Liver (tissue), 9 donors: Measurements from ENCODE around the gene CALML5. TPM values are rescaled to one million over a fixed set of nuclear protein-coding genes. Genes with fewer than 3 reads are reported as not detected.

Experiments used
- DNase-seq: peaks from one replicate; pipeline ENCODE4 v3.0.0-alpha.2; 2017; ENCODE audit warnings: low spot score
- H3K27ac ChIP-seq, 2 donors: one replicate each; pipeline ENCODE4 v1.7.0; 2013; ENCODE audit warnings: inconsistent platforms in 2 of 2, low read length in 2 of 2, control low read depth in 1 of 2, low read depth in 1 of 2, mild to moderate bottlenecking in 1 of 2
- H3K27me3 ChIP-seq, 4 donors: one replicate each; pipeline versions ENCODE4 v1.6.1 to v1.7.0; 2013; ENCODE audit warnings: low read length in 3 of 4, inconsistent platforms in 1 of 4, mild to moderate bottlenecking in 1 of 4, moderate library complexity in 1 of 4; ENCODE audit not compliant: control insufficient read depth in 4 of 4, insufficient read depth in 4 of 4
- H3K36me3 ChIP-seq, 4 donors: one replicate each; pipeline versions ENCODE4 v1.6.1 to v1.7.0; 2013; ENCODE audit warnings: low read length in 3 of 4, mild to moderate bottlenecking in 3 of 4, low read depth in 1 of 4, moderate library complexity in 1 of 4; ENCODE audit not compliant: control insufficient read depth in 4 of 4, insufficient read depth in 3 of 4
- H3K4me1 ChIP-seq, 4 donors: one replicate each; pipeline versions ENCODE4 v1.6.1 to v1.7.0; 2013; ENCODE audit warnings: low read length in 3 of 4, mild to moderate bottlenecking in 3 of 4, moderate library complexity in 1 of 4; ENCODE audit not compliant: control insufficient read depth in 4 of 4, insufficient read depth in 4 of 4
- H3K4me3 ChIP-seq, 3 donors: one replicate each; pipeline versions ENCODE4 v1.6.1 to v1.7.0; 2013; ENCODE audit warnings: low read length in 3 of 3, control low read depth in 1 of 3, low read depth in 1 of 3, mild to moderate bottlenecking in 1 of 3
- H3K9ac ChIP-seq, 2 donors: one replicate each; pipeline ENCODE4 v1.7.0; 2013; ENCODE audit warnings: low read length in 2 of 2, mild to moderate bottlenecking in 2 of 2, moderate library complexity in 2 of 2, control low read depth in 1 of 2, low read depth in 1 of 2
- H3K9me3 ChIP-seq, 4 donors: one replicate each; pipeline versions ENCODE4 v1.6.1 to v1.7.0; 2013; ENCODE audit warnings: low read length in 3 of 4; ENCODE audit not compliant: control insufficient read depth in 4 of 4
- EGR1 ChIP-seq, 2 donors: IDR thresholded peaks; 2 replicates each; pipeline ENCODE4 v1.6.1; 2016 to 2018; ENCODE audit warnings: antibody characterized with exemption in 2 of 2, low read depth in 2 of 2
- FOXA1 ChIP-seq: IDR thresholded peaks from 2 replicates; pipeline ENCODE4 v1.6.1; 2016; ENCODE audit warnings: antibody characterized with exemption
- FOXA2 ChIP-seq: IDR thresholded peaks from 2 replicates; pipeline ENCODE4 v1.6.1; 2016; ENCODE audit warnings: antibody characterized with exemption
- GABPA ChIP-seq, 2 donors: IDR thresholded peaks in 1 of 2; conservative IDR thresholded peaks in 1 of 2; 2 replicates each; pipeline ENCODE4 v1.6.1; 2016; ENCODE audit warnings: antibody characterized with exemption in 2 of 2, mild to moderate bottlenecking in 1 of 2, moderate library complexity in 1 of 2
- HNF4A ChIP-seq, 2 donors: conservative IDR thresholded peaks; 2 replicates each; pipeline ENCODE4 v1.6.1; 2016; ENCODE audit warnings: antibody characterized with exemption in 2 of 2, mild to moderate bottlenecking in 2 of 2
- HNF4G ChIP-seq: IDR thresholded peaks from 2 replicates; pipeline ENCODE4 v1.6.1; 2016; ENCODE audit warnings: antibody characterized with exemption
- JUND ChIP-seq, 2 donors: IDR thresholded peaks; 2 replicates each; pipeline ENCODE4 v1.6.1; 2016; ENCODE audit warnings: antibody characterized with exemption in 2 of 2
- NR2F2 ChIP-seq: IDR thresholded peaks from 2 replicates; pipeline ENCODE4 v1.6.1; 2016; ENCODE audit warnings: antibody characterized with exemption
- RAD21 ChIP-seq, 2 donors: IDR thresholded peaks; 2 replicates each; pipeline ENCODE4 v1.6.1; 2016; ENCODE audit warnings: antibody characterized with exemption in 2 of 2, mild to moderate bottlenecking in 2 of 2
- RXRA ChIP-seq, 2 donors: IDR thresholded peaks; 2 replicates each; pipeline ENCODE4 v1.6.1; 2017 to 2018; ENCODE audit warnings: antibody characterized with exemption in 2 of 2, mild to moderate bottlenecking in 1 of 2
- SP1 ChIP-seq: IDR thresholded peaks from 2 replicates; pipeline ENCODE4 v1.6.1; 2018; ENCODE audit warnings: antibody characterized with exemption, mild to moderate bottlenecking
- TAF1 ChIP-seq: conservative IDR thresholded peaks from 2 replicates; pipeline ENCODE4 v1.6.1; 2016; ENCODE audit warnings: antibody characterized with exemption, mild to moderate bottlenecking
- YY1 ChIP-seq: IDR thresholded peaks from 2 replicates; pipeline ENCODE4 v1.6.1; 2016; ENCODE audit warnings: antibody characterized with exemption, mild to moderate bottlenecking
- WGBS: extraction: QIAGEN DNeasy Blood & Tissue Kit; methylation state at CpG from one replicate; pipeline ENCODE4 v1.1.7; 2013; 5-methylcytosine and 5-hydroxymethylcytosine counted together
- polyA plus RNA-seq, 2 donors: library from polyadenylated mRNA; stranded (reverse) in 1 of 2; unstranded in 1 of 2; fragments of 200-250 nt in 1 of 2; fragments of >200 nt in 1 of 2; fragmentation: Nextera tagmentation in 1 of 2; extraction: Ambion mirVana in 1 of 2; gene quantifications; one replicate each; pipeline versions ENCODE4 v1.2.1 to v1.2.3, GENCODE V29; 2013 to 2015
- total RNA-seq, 2 donors: library from RNA; depleted of rRNA; stranded (reverse); fragments of >200 nt; gene quantifications; one replicate each; pipeline ENCODE4 v1.2.3, GENCODE V29; 2014
- TF ChIP-seq, protein P1 (sequence below): IDR thresholded peaks from 2 replicates; pipeline ENCODE4 v1.6.1; 2016; ENCODE audit warnings: antibody characterized with exemption, mild to moderate bottlenecking
- TF ChIP-seq, protein P2 (sequence below): IDR thresholded peaks from 2 replicates; pipeline ENCODE4 v1.6.1; 2016; ENCODE audit warnings: antibody characterized with exemption
- TF ChIP-seq, protein P3 (sequence below): IDR thresholded peaks from 2 replicates; pipeline ENCODE4 v1.6.1; 2016; ENCODE audit warnings: antibody characterized with exemption
- TF ChIP-seq, protein P4 (sequence below): IDR thresholded peaks from 2 replicates; pipeline ENCODE4 v1.6.1; 2016; ENCODE audit warnings: antibody characterized with exemption
- TF ChIP-seq, protein P5 (sequence below): fragments of 150-350 bp; IDR thresholded peaks from 2 replicates; pipeline ENCODE4 v1.5.1; 2017; ENCODE audit warnings: improper control_type of control experiment, low read depth, low read length; ENCODE audit not compliant: missing input control
- donor health status: healthy.
- donor health status: healthy.
- donor health status: healthy.
- donor health status: healthy.
- donor health status: healthy.

Gene CALML5
- total and polyA plus RNA-seq, 4 donors = not detected

DNA sequence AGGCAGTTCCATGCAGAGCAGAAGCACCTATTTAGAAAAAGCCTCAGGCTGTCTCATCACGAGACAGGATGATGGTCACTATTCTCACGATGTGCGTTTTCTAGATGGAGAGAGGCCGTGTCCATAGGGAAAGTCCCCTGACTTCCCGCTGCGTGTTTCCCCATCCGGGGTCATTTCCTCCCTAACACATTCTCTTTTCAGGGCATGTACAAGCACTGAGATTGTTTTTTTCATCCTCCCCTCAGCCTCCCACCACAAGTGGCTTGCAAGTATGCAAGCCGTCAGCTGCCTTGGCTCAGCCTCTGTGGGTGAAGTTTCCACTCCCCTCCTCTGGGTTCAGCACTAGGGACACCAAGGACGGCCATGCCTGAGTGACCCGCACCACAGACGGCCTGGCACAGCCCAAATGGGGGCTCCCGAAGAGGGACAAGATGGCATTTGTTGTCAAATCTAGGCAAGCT is 2.7 kb upstream of the CALML5 start:
- WGBS = 78% methylated on average over 12 of the region's 12 CpGs
- Histone ChIP-seq H3K36me3 (no peaks in the 10 kb centered on the region), H3K4me3 (no peak overlapping the region), H3K4me1 (no peaks in the 10 kb centered on the region), H3K9me3 (no peaks in the 10 kb centered on the region), H3K9ac (no peak overlapping the region), H3K27ac (no peak overlapping the region), H3K27me3 (no peaks in the 10 kb centered on the region)
- no peak for DNase-seq
- no peak for TF ChIP-seq EGR1 (IDR thresholded peaks at IDR 0.05; ENCODE audit: low read depth in 2 of 2)
- TF ChIP-seq NR2F2 = no peak
- no peak for TF ChIP-seq JUND (IDR thresholded peaks at IDR 0.05)
- TF ChIP-seq, protein P1, sequence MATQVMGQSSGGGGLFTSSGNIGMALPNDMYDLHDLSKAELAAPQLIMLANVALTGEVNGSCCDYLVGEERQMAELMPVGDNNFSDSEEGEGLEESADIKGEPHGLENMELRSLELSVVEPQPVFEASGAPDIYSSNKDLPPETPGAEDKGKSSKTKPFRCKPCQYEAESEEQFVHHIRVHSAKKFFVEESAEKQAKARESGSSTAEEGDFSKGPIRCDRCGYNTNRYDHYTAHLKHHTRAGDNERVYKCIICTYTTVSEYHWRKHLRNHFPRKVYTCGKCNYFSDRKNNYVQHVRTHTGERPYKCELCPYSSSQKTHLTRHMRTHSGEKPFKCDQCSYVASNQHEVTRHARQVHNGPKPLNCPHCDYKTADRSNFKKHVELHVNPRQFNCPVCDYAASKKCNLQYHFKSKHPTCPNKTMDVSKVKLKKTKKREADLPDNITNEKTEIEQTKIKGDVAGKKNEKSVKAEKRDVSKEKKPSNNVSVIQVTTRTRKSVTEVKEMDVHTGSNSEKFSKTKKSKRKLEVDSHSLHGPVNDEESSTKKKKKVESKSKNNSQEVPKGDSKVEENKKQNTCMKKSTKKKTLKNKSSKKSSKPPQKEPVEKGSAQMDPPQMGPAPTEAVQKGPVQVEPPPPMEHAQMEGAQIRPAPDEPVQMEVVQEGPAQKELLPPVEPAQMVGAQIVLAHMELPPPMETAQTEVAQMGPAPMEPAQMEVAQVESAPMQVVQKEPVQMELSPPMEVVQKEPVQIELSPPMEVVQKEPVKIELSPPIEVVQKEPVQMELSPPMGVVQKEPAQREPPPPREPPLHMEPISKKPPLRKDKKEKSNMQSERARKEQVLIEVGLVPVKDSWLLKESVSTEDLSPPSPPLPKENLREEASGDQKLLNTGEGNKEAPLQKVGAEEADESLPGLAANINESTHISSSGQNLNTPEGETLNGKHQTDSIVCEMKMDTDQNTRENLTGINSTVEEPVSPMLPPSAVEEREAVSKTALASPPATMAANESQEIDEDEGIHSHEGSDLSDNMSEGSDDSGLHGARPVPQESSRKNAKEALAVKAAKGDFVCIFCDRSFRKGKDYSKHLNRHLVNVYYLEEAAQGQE = no peak
- TF ChIP-seq HNF4G = no peak
- no peak for TF ChIP-seq FOXA2
- no peak for TF ChIP-seq GABPA (IDR thresholded peaks at IDR 0.05 in 1 of 2, conservative IDR thresholded peaks at IDR 0.05 in 1 of 2)

DNA sequence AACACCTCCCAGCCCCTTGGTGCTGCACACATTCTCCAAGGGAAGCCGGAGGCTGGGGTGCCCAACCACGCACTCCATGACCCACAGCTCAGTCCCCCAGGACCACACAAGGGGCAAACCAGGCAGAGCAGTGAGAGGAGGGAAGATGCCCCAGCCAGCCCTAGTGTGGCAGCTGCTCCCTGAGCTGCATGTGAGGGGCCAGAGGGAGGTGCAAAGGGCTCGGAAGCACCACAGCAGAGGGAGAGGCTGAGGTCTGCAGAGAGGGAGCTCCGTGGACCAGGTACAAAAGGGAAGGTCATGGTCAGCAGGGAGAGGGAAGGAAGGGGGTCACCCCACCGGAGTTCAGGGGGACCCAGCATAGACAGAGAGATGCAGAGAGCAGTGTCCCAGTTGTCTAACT is 1.5 kb upstream of the CALML5 start:
- no peak overlapping the region for H3K9ac ChIP-seq
- H3K27ac ChIP-seq = no peak overlapping the region
- WGBS = 87% methylated on average over 5 of the region's 5 CpGs
- H3K4me3 ChIP-seq = no peak overlapping the region
- no peaks in the 10 kb centered on the region for H3K4me1 ChIP-seq
- TF ChIP-seq FOXA1 (no peak), TAF1 (no peak), EGR1 (IDR thresholded peaks at IDR 0.05; ENCODE audit: low read depth in 2 of 2) (no peak), RXRA (IDR thresholded peaks at IDR 0.05) (no peak), FOXA2 (no peak), HNF4G (no peak), SP1 (no peak), JUND (IDR thresholded peaks at IDR 0.05) (no peak), HNF4A (conservative IDR thresholded peaks at IDR 0.05) (no peak), GABPA (IDR thresholded peaks at IDR 0.05 in 1 of 2, conservative IDR thresholded peaks at IDR 0.05 in 1 of 2) (no peak), YY1 (no peak), NR2F2 (no peak), RAD21 (IDR thresholded peaks at IDR 0.05) (no peak)
- TF ChIP-seq, protein P2, sequence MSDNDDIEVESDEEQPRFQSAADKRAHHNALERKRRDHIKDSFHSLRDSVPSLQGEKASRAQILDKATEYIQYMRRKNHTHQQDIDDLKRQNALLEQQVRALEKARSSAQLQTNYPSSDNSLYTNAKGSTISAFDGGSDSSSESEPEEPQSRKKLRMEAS = no peak
- TF ChIP-seq, protein P3, sequence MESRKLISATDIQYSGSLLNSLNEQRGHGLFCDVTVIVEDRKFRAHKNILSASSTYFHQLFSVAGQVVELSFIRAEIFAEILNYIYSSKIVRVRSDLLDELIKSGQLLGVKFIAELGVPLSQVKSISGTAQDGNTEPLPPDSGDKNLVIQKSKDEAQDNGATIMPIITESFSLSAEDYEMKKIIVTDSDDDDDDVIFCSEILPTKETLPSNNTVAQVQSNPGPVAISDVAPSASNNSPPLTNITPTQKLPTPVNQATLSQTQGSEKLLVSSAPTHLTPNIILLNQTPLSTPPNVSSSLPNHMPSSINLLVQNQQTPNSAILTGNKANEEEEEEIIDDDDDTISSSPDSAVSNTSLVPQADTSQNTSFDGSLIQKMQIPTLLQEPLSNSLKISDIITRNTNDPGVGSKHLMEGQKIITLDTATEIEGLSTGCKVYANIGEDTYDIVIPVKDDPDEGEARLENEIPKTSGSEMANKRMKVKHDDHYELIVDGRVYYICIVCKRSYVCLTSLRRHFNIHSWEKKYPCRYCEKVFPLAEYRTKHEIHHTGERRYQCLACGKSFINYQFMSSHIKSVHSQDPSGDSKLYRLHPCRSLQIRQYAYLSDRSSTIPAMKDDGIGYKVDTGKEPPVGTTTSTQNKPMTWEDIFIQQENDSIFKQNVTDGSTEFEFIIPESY = no peak
- TF ChIP-seq, protein P4, sequence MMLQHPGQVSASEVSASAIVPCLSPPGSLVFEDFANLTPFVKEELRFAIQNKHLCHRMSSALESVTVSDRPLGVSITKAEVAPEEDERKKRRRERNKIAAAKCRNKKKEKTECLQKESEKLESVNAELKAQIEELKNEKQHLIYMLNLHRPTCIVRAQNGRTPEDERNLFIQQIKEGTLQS = no peak
- TF ChIP-seq, protein P5, sequence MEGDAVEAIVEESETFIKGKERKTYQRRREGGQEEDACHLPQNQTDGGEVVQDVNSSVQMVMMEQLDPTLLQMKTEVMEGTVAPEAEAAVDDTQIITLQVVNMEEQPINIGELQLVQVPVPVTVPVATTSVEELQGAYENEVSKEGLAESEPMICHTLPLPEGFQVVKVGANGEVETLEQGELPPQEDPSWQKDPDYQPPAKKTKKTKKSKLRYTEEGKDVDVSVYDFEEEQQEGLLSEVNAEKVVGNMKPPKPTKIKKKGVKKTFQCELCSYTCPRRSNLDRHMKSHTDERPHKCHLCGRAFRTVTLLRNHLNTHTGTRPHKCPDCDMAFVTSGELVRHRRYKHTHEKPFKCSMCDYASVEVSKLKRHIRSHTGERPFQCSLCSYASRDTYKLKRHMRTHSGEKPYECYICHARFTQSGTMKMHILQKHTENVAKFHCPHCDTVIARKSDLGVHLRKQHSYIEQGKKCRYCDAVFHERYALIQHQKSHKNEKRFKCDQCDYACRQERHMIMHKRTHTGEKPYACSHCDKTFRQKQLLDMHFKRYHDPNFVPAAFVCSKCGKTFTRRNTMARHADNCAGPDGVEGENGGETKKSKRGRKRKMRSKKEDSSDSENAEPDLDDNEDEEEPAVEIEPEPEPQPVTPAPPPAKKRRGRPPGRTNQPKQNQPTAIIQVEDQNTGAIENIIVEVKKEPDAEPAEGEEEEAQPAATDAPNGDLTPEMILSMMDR = no peak
- TF ChIP-seq, protein P1 = no peak
- no peaks in the 10 kb centered on the region for H3K36me3 ChIP-seq
- H3K27me3 ChIP-seq = no peaks in the 10 kb centered on the region
- no peaks in the 10 kb centered on the region for H3K9me3 ChIP-seq
- DNase-seq = no peak
